SKM-1 (cell line): ENCODE measurements around the gene STK17A.

Experiments used
- DNase-seq: peaks from one replicate; lab custom pipeline; 2025; ENCODE audit not compliant: unreplicated experiment; lab: John Stamatoyannopoulos, UW

The STK17A gene

DNA sequence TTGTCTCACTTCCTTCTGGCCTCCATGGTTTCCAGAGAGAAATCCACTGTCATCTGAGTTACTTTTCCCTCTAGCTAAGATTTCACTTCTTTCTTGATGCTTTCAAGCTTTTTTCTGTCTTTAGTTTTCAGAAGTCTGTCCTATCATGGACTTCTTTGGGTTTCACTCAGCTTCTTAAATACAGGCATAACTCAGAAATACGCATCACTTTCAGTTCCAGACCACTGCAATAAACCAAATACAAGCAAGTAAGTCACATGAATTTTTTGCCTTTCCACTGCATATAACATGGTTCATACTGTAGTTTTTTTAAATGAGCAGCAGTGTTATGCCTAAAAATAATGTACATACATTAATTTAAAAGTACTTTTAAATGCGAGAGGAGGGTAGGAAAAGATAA, 48.7 kb downstream of the STK17A start:
- no peak for DNase-seq

DNA sequence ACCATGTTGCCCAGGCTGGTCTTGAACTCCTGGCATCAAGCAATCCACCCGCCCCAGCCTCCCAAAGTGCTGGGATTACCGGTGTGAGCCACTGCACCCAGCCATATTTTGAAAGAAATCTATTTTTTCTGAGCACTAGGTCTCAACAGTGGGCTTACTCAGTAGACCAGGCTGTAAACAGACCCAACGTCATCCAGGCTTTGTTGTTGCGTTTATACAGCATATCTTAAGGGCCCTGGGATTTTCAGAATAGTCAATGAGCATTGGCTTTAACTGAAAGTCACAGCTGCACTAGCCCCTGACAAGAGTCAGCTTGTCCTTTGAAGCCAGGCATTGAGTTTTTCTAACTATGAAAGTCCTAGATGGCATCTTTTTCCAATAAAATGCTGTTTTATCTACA, 49.8 kb downstream of the STK17A start:
- no peak for DNase-seq

DNA sequence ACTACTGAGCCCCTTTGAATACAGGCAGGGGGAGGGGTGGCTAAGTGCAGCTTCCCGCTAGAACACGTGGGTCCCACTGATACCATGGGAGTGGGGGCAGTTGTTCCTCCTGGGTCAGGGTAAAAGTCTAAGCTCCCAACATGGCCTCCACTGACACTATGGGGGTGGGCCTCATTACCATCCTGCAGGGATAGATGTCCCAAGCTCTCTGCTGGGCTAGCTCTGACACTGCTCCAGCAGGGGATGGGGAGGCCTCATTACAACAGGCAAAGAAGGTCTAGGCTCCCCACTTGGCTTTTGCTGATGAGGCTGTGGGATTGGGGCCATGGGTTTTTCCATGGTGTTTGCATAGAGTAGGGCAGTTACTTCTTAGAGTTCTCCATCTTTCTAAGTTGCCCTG, 51.5 kb downstream of the STK17A start:
- DNase-seq, result no peak

DNA sequence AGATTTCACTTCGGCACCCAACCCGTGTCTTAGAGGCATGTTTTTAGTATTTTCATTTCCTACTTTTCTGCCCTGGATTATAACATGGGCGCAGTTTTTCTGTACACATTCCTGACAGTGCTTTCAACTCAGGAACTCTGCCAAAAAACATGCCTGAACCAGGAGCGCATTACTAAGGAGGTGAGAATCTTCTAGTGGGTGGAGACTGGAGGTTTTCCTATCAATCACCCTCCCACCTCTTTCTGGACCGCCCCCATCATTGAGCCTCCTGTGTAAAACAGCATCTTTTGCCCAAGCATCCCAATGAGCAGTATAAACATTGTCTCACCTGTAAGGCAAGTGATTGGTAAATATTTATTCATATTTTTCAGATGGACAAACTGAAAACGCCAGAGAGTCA, 53.2 kb downstream of the STK17A start:
- DNase-seq, result no peak

DNA sequence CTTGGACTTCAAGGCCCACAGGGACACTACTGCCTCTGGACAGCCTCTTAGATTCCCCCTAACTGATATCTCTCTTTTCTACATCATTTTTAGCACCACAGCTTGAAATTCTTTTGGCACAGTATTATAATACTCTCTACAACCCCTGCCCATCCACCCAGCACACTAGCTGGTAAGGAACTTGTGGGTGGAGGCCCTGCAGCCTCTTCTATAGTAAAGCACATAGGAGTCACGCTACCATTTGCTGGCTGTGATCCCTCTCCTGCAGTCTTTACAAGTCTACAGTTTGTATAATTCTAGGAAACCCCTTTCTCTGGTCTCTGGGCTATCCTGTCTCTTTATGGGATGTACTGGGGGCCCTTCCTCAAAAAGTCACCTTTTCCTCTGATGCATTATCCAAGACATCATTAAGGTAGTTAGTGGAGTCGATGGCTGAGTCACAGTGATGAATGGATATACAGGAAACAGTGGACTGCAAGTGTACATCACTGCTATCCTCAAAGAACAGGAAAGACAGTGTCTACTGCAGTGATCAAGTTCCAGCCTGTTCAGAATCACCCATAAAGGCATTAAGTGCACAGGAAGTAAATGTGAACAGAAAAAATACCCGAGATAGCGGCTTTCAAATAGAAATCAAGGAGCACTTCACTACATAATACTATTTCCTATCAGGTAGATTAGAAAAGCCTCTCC, 54.4 kb downstream of the STK17A start:
- DNase-seq, result no peak

GRCh38 chr7:43639858-43640491, 57.1 kb downstream of the STK17A start:
- DNase-seq, result no peak

GRCh38 chr7:43640679-43641078, 57.8 kb downstream of the STK17A start:
- DNase-seq, result no peak

DNA sequence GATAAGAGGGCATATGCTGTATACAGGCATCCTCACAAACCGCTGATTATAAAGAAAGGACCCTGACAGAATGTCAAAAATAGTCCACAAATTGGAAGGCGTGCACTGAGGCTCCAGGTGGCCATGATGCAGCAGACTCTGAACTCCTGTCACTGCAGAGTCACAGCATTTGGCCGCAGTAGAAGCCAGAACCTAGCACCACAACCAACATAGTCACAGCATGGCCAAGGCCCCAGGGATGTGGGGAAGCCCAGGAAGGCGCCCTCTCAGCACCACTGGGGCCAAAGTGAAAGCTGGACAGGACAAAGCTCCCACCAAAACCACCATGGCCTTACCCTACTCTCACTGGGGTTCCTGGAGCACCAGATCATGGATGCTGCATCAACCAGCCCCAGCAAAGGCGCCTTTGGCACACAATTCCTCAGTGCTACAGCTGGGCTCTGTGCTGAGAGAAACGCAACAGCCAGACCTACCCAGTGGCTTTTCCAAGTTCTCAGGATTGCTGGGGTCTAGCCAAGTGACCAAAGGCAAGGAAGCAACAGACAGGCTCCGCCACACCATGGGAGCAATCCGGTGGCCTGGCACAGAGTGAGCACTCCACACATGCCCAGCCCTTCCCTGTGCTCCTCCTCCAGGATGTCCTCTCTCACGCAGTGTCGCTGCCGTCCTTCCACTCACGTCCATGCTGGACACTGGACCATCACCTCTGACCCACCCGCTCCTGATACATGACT, 60.2 kb downstream of the STK17A start:
- DNase-seq, result no peak

GRCh38 chr7:43643846-43644245, 60.9 kb downstream of the STK17A start:
- DNase-seq, result no peak

DNA sequence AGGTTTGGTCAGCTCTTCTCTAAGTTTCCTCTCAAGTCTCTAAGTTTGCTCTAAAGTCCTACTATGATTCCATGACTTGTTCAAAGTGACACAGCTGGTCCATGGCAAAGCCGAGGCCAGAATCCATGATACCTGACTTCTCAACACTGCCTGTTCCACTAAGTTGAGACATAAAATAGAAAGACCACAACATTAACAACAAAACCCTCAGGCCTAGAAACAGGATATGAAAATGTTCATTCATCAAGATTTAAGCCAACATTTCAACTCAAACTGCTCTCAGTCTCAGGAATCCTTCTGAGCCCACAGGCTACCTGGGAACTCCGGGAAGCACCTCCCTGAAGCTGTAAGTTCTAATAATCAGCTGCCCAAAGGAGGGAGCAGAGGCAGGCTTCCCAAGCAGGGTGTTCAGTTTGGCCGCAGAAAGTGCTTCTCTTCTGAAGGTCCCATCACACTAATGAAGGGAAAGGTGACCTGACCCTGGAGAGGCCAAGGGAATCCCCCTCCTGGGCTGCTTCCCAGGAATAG, 62.9 kb downstream of the STK17A start:
- no peak for DNase-seq

GRCh38 chr7:43646603-43647338, 63.9 kb downstream of the STK17A start:
- no peak for DNase-seq

DNA sequence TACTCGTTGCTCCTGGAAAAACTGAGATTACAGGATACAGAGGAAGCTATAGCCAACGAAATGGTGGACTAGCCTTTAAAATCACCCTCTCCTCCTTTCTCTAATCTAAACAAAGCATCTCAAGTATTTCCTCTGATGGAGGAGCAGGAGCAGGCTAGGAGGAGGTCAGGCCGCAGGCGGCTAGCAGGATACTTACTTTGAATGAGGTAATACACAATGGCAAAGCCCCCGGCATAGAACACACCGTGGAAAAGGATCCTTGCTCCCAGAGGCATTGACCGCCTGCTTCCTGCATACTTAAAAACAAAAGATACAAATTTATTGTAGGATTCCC, 64.4 kb downstream of the STK17A start:
- DNase-seq, result no peak

GRCh38 chr7:43647673-43648472, 65.0 kb downstream of the STK17A start:
- DNase-seq, result no peak

DNA sequence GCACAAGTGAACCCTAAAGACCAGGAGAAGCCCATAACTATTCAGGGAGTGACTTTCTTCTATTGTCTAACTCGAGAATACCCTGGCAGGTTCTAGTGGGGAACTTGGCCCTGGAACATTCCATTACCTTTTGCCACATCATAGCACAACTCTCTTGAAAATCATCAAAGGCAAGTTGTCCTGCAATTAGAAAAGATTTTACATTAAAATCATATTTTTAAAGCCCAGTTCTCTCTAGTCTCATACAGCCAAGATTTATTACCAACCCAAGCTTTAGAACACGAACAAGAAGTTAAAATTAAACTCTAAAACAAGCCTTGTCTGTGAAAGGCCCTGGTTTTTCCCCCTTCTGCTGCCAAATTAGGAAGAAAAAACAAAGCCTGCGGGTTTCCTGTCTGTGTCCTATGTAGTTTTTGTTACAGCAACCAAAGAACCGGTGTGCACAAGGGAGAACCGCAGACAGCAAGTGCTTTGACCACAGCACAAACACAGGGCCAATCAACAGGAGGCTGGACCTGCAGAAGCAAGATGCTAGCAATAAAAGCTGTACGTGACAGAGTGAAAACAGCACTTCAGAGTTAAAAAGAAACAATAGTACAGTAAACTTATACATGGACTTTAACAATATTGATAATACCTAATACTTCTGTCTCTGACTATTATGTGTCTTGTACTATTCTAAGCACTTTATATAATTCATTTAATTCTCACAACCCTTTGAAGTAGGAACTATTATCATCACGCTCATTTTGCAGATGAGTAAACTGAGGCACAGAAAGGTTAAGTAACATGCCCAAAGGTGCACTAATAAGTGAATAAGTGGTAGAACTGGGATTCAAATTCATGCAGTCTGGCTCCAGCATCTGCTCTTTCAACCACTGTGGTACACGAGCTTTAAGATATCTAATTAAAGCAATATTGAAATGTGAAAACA, 65.8 kb downstream of the STK17A start:
- DNase-seq, result peak; percentile 73

GRCh38 chr7:43649755-43650274, 66.9 kb downstream of the STK17A start:
- peak; percentile 97 for DNase-seq

DNA sequence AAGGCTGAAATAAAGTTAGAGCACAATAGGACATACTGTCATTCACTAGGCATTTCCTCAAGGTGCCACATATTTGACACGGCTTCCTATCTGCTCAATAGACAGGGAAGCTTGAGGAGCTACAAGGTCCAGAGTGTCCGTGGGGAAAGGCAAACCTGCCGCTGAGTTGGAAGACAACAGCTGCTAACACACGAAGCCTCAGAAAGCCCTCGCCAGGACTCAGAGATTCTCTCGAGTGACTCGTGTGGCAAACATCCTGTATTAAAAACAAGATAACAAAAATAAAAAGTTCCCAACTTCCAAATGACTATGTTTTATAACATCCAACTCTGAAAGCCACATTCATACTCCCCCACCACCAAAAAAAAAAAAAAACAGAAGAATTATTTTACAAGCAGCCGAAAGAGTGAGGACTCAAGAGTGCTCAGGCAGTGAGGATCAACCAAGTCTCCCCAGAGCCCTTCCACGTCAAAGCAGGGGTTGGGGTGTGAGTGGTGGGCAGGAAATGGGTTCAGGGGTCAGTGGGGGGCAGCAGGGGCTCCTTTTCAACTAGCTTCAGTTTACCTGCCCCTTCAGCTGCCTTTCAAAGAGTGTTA, 67.6 kb downstream of the STK17A start:
- no peak for DNase-seq

- DNase-seq, result no peak
Measured at GRCh38 chr7:43652364-43652763, 69.5 kb downstream of the STK17A start.

GRCh38 chr7:43653466-43653865, 70.6 kb downstream of the STK17A start:
- no peak for DNase-seq
